Measurements from ENCODE around the gene TCF23.

Gene TCF23

DNA sequence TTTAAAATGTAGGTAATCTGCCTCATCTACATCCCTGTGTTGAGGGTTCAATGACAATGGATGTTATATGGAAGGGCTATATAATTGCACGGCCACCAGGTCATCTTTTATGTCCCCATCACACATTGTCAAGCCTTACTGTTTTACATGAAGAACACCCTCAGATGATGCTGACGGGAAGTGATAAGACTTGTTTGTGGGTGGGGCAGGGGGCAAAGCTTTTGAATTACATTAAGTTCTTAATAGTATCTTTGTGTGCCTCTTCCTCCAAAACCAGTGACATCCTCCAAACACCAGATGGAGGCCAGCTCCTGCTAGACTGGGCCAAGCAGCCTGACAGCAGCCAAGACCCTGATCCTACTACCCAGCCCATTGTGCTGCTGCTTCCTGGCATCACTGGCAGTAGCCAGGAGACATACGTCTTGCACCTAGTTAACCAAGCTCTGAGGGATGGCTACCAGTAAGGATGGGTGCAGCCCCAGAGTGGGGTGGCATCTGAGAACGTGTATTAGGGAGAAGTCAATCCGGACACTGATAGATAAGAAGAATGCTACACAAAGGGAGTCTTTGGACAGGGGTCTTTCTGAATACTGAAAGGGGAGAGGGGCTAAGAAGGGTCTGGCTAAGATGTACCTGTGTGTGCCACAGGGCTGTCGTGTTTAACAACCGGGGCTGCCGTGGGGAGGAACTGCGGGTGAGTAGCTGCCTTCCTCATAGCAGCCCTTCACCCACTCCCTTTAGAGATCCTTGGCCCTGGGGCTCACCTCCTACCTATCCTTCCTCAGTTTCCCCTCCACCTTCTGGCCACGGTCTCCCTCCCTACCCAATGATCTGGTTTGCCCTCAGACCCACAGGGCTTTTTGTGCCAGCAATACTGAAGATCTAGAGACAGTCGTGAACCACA lies 19.9 kb upstream of the TCF23 start:
- no peak for DNase-seq

DNA sequence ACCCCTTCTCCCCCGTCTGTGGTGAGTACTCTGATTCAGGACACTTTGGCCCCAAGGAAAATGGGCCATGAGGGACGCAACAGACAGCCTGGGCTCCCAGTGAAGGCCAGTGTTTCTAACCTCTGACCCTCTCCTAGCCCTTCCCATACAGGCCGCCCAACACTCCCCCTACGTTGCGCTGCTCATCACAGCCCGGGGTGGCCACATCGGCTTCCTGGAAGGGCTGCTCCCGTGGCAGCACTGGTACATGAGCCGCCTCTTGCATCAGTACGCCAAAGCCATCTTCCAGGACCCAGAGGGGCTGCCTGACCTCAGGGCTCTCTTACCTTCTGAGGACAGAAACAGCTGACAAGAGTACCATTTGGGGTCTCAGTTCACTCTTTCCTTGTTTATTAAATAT lies 18.4 kb upstream of the TCF23 start:
- DNase-seq: no peak

DNA sequence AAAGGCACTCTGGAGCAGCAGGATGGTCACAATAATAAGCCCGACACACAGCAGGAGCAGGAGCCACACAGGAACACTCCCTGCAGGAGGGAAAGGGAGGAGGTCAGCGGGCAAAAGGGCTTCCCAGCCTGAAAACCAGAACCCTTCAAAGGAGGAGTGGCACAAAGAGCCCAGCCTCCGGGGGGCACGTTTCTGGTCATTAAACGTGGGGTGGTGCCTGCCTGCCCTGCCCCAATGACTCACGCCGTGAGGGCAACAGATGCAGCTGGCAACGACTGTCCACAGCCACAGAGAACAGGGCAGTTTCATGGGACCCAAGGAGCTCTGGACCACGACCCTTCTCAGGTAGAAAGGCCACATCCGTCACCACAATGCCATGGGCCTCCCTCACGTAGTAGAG lies 17.4 kb upstream of the TCF23 start:
- DNase-seq: no peak

DNA sequence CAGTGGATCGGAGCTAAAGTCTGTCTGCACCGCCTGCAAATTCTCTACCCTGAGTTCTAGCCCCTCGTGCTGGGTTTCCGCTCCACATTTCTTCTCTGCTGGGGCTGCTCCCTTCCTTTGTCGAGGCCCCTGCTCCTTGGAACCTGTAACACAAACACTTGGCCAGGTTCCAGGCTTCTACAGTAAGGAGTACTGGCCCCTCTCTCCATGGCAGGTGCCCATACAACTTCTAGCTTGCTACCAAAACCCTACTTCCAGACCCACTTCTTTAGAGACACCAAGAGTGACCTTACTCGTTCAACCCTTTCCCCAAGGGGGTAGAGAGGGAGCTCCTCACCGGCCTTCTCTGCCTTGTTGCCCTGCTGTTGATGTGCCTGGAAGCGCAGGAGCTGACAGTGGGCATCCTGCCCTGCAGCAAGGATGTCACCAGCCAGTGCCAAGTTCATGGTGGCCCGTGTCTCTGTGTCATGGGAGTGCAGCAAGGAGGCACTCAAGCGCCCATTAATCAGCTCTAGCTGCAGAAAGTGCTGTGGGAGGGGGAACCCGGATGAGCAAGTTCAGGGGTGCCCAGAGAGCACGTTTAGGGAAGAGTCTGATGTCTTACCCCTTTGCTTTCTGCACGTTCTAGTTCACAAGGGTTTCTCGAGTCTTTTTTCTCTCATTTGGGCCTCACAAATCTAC lies 15.5 kb upstream of the TCF23 start:
- no peak for DNase-seq

DNA sequence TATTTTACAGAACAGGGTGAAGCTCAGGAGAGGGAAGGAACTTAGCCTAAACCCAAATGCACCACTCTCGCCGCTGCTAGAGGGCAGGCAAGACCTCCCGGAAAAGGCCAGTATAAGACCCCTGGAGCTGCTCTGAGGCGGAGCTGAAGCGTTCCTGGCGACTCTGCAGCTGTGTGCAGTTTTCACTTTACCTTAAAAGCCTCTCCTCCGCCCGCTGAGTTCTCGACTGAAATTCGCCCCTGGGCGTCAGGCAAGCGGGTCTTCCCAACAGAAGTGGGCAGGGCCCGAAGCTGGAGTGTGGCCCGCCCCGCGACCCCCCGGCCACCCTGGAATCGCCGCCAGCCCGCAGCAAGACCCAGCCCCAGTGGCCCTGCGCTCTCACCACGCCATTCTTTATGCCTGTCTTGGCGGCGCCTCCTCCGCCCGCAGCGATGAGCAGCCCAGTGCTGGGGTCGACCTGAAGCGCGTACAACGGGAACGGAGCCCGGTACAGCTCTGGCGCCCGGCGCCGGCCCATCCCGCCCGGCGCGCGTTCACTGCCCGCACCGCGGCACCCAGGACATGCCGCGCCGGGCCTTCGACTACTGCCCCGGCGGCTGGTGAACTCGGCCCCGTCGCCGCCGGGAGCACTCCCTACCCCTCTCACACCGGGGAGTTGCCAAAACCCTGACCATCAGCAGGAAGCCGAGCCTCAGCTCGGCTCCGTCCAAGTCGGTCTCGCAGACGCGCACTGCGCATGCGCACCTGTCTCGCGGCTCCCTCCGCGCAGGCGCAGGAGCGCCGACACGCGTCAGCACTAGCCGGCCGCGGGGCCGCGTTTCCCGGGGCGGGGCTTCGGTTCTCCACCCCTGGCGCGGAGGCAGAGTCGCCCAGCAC lies 14.7 kb upstream of the TCF23 start, which contains the start of gene PREB:
Gene PREB (minus strand): TSS at position 732 of the 876 bp plus-strand sequence. CDS start 215 bp downstream, at position 517.
- DNase-seq: peak; percentile 90

DNA sequence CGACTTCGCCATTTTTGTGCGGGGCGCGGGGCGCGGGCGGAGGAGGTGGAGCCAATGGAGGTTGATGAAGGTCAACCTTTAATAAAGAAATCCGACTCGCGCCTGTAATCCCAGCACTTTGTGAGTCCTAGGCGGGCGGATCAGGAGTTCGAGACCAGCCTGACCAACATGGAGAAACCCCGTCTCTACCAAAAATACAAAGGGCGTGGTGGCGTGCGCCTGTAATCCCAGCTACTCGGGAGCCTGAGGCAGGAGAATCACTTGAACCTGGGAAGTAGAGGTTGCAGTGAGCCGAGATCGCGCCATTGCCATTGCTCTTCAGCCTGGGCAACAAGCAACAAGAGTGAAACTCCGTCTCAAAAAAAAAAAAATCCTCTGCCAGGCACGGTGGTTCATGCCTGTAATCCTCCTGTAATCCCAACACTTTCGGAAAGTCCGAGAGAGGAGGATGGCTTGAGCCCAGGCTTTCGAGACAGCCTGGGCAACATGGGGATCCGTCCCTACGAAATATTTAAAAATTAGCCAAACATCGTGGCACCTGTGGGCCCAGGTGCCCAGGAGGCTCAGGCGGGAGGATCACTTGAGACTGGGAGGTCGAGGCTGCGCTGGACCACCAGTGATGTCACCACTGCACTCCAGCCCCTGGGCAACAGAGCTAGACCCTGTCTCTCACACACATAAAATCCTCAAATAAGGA lies 13.9 kb upstream of the TCF23 start:
- no peak for DNase-seq

DNA sequence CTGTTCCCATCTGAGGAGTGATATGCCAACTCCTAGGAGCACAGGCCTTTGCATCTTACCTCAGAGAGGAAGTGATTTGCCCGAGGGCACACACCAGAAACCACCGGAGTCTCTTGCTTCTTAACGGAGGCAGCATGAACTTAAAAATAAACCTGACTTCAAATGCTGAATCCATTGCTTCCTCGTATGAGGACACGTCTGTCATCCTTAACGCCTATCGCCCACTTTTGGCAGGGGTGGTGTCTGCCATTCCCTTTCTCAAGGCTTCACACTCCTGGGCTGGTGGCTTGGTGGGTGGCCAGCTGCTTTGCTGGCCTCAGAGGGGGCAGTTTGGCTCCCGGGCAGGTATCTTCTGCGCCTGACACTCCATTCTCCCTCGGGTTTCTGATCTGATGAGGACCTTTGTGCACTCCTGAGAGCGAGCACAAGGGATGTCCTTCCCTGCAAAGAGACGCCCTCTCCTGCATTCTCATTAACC lies 13.3 kb upstream of the TCF23 start:
- no peak for DNase-seq

DNA sequence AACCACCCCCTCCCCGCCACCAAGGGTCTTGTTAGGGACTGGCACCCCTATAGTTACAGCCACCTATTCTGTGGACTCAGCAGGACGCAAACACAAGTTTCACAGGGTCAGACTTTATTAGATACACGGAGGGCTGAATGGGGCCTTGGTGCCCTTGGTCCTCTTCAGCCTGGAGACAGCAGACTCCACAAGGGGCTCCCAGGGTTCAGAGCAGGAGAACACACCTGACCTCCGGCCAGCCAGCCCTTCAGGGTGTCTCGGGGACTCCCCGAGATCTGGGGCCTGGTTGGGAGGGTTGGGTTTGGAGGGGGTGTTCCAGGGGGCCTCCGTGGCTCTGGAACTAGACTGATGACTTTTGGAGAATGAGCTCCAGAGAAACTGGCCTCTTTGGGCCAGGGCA lies 12.1 kb upstream of the TCF23 start:
- no peak for DNase-seq

DNA sequence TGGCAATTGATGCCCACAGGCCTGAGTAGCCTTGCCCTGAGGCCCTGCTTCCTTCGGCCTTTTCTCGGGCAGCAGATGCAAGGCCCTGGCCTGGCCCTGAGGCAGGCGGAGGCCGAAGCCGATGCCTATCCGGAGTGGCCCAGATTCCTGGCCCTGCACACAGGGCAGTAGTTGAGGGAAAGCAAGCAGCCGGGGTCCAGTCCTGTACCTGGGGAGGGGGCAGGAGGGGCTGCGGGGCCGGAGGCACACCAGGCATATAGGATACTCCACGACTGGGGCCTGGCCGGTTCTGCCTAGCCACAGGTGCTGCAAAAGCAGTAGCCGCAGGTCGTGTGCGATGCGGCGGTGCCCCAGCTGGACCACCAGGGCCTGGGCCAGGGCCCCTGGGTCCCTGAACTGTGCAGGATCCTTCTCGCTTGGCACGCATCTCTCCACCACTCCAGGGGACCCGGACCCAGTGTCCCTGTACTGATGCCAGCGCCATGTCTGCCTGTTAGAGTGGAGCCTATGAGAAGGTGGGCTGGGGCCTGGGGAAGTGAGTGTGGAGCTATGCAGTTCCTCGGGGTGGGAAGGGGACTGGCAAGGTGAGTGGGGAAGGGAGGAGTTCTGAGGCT lies 11.4 kb upstream of the TCF23 start:
- no peak for DNase-seq

DNA sequence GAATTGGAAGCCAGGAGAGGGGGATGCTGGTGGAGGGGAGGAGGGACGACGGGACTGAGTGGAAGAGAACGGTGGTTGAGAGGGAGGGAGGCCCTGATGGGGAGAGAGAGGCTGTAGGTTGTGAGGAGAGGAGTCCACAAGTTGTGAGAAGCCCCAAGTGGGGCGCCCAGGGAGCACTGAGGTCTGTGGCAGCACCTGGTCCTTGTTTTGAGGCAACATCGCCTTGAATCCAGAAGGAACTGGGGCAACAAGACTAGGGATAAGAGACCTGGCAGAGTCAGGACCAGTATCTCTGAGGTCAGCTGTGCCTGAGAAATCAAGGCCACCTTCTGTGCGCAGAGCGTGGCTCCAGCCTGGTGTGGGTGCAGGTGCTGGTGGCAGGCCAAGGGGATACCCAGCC lies 10.7 kb upstream of the TCF23 start:
- DNase-seq: no peak

DNA sequence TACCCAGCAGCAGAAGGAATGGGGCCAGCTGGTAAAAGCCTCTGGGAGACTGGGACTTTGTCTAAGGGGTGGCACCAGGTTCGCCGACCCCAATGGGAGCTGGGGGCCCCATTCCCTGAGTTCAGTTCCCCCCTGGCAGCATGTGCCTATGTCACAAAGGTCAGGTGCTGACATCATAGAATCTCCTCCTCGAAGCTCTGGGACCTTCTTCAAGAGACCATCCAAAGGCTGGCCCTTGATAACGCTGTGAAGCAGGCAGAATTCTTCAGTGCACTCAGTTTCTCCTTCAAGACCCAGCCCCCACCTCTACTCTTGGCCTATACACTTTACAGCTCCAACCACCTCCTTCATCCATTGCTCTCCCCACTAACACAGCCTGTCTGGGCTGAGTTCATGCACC lies 9.5 kb upstream of the TCF23 start, which contains the start of gene PRR30:
Gene PRR30 (minus strand): TSS at position 101 of the 400 bp plus-strand sequence. CDS start 1,081 bp downstream, outside the sequence.
- no peak for DNase-seq

DNA sequence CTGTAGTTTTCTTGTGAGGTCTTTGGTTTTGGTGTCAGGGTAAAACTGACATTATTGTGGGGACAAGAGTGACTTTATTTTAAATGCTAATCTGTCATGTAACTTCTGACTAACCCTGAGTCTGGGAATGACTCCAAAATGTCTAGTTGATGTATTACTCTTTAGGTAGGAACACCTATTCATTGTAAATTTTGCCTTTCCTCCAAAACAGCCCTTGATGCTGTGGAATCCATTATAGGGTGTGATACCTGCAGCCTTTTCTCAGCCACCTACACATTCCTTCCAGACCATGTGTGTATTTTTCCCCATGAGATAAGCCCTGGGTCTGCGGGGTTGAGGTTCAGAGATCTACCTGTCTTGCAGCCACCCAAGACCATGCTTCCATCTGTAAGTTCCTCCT lies 5.5 kb upstream of the TCF23 start:
- DNase-seq: no peak

DNA sequence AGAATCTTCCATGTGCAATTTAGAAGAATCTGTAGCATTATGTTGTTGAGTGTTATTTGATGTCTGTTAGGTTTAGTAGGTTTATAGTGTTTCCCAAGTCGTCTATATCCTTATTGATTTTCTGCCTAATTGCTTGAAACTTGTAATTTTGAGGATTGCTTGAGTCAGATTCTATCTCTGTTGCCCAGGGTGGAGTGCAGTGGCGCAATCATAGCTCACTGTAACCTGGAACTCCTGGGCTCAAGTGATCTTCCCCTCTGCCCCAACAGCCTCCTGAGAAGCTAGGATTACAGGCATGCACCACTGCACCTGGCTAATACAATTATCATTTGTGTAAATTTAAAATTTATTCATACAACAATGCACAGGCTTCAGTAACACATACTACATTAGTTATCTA lies 3.1 kb upstream of the TCF23 start:
- DNase-seq: no peak

DNA sequence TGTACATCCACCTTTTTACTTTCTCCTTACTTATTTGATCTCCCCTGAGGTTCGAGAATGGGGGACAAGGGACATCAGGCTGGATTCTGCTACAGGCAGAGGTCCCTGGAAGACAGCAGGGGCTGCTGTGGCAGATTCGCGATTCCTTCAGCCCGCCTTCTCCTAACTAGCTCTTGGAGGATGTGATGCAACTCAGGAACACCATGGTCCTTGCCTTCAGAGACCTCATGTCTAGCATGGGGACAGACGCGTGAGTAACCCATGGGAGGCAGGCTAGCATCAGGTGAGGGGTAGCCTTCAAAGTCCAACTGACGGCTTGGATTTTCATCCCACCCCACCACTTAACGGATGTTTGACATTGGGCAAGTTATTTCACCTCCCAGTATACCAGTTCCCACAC lies 869 bp upstream of the TCF23 start:
- no peak for DNase-seq

DNA sequence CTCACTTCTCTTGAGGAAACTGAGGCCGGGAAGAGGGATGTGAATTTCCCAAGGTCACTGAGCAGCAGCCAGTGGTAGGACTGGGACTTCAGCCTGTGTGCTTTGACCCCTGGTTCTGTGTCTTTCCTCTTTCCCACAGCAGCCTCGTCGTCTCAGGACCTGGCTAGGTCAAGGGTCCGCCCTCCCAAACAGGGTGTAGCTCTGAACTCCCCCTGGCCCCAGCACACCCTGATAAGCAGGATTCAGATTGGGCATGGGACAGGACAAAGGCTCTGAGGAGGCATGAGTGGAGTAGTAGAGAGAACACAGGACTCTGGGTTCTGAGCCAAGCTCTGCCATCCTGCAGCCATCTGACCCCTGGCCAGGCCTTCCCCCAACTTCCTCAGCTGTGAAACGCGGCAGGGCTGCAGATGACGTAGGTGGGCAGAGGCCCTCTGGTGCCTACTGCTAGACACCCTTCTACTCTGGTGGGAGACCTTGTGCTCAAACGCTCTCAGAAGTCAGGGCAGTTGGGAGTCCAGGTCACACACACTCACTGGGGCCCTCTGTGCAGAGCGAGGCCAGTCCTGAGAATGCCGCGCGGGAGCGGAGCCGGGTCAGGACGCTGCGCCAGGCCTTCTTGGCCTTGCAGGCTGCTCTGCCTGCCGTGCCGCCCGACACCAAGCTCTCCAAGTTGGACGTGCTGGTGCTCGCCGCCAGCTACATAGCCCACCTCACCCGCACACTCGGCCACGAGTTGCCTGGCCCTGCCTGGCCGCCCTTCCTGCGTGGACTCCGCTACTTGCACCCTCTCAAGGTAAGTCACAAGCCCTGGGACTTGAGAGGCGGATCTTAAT lies 984 bp downstream of the TCF23 start:
- DNase-seq: no peak

DNA sequence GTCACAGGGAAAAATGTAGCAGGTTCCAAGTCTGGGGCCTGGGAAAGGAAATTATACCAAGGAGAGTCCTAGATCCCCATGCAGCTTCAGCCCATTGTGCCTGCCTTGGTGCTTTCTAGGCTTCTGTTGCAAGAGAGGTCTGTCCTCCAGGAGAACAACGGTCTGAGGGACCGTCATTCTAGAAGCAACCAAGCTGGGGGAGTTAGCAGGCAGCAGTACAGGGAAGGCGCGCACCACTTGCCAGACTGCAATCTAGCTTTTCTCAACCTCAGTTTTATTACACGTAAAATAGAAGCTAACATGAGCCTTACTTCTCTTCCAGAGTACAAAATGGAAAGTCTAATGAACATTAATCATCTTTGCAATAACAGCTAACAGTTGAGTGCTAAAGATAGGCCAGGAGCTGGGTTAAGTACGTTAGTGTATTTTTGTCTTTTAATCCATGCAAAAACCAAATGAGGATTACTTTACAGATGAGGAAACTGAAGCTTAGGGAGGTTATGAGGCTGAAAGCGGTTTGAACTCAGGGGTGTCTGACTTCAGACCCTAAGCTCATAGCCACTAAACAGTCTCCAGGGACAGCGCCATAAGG lies 1.9 kb downstream of the TCF23 start:
- no peak for DNase-seq

DNA sequence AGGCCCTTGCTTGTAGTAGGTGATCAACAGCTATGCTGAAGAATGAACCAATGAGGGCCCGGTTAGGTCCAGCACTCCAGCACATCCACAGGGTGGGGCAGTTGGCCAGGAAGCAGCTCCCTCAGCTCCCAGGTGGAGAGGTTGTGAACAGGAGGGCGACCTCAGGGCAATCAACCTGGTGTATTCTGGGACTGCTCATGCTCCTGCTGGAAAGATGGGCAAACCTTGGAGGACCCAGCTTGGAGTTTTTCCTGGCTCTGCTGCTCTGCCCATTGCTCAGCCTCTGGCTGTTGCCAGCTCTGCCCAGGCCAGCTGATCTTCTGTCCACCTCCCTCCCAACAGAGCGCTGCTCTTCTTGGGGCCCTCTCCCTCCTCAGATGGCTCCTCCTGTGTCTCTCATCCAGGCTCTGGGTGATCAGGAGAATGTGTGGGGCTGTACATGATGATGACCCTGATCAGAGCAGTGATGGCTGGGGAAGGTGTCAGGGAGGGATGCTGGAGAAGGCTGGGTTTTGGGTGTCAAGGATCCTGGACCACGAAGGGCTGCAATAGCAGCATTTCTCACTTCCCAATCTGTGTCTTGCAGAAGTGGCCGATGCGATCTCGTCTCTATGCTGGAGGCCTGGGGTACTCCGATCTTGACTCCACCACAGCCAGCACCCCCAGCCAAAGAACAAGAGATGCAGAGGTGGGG lies 3.4 kb downstream of the TCF23 start:
- DNase-seq: no peak

DNA sequence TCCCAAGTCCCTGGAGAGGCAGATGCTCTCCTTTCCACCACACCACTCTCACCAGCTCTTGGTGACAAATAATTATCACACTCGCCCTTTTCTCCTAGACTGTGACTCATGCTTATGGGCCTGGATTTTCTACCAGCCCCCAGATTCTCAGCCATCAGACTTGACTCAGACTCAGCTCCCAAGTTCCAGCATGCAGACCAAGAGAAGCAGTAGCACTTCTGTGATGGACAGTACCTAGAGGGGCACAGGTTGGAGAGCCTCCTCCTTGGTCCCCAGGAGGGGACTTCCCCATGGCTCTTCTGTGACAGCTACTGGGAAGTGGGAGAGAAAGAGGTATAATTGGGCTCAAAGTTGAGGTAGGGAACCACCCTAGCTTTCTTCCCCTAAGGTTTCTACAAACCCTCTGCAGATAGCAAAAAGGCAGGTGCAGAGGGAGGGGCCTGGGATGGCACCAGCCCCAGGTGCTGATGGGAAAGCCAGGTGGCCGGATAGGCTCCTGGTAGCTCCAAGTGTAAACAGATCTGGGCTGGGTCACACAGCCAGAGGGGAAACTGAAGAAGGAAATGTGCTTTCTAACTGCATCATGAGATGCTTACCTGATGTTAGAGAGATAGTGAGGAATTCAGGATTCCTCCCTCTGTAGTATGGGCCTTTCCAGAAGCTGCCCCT lies 4.1 kb downstream of the TCF23 start:
- DNase-seq: no peak

DNA sequence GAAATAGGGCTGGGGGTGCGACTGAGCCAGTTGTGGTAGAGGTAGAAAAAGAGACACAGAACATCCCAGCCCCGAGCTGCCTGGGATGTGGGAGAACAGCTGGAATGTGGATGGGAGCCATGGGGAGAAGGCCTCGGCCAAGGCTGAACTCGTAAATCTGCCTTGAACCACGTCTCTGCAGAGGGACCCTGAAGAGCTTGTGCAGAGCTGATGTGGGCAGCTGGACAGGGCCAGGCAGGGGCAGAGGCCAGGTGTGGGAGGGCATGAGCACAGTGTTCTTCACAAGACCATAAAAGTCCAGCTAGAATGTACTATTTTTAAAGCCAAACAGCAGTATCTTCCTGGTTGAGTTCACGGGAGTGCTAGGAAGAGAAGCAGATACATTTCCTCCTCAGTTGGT lies 5.7 kb downstream of the TCF23 start:
- no peak for DNase-seq
